NCI-H748 (cell line): ENCODE results near the gene LGR6.

ENCODE experiments used
- DNase-seq: peaks from one replicate; lab custom pipeline; 2025; ENCODE audit not compliant: unreplicated experiment; lab: John Stamatoyannopoulos, UW

Gene LGR6

GRCh38 chr1:202281316-202282024 is 87.9 kb downstream of the LGR6 start:
- no peak for DNase-seq

DNA sequence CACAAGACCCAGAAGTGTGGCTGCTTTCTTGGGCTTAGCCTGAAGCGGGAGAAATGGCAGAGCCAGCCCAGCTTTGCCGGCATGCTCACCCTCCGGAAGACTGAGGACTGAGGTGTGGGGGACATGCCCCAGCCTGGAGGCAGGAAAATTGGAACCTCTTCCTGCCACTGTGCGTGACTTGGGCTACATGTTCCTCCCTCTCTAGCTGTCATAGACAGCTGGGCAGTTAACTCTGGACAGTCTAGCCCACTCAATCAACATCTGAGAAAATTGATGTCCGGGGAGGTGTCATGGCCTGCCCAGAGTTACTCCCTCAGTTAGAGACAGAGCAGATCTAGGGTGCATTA is 88.4 kb downstream of the LGR6 start:
- DNase-seq: no peak

DNA sequence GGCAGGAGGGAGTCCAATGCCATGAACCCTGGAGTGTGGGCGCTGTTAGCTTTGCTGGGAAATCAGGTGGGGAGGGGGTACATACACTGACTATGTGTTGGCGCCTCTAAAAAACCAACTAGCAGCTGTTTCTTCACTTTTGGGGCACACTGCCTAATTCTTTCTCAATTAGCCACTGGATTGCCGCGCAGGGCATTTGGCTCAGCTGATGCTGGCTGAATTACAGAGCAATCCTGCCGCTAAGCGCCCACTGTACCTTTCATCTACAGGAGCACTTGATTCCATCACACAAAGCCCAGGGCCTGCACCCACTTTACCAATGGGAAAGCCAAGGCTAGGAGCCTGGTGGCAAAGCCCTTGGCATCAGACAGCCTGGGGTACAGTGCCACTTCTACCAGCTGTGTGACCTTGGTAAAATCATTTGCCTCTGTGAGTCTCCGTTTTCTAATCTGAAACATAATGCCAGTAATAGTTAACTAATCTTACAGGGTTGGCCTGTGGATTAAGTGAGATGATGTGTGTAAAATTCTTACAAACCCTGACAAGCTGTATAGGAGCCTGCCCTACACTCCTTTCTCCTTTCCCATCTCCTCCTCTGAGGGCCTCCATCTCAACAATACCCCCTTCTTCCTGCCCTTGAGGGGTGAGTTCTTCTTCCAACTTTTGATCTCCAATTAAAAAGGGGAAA is 89.1 kb downstream of the LGR6 start:
- DNase-seq: no peak

GRCh38 chr1:202283379-202283844 is 89.8 kb downstream of the LGR6 start:
- DNase-seq: peak; percentile 76

DNA sequence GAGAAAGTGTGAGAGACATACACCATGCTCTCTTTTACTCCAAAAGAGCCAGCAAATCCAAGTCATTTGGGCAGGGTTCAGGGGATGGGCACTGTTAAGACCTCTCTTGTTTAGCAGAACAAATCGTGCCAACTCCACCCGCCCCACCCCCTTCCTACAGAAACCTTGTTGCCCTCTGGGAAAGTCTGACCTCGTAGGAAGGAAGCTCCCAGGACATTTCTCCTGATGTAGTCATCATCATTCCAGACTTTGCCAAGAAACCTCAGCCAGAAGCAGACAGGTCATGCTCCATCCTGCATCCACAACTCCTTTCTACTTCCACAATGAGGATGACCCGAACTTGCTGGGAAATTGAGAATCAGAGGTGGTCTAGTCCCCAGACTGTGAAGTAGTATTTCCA is 90.4 kb downstream of the LGR6 start:
- DNase-seq: no peak

- DNase-seq: no peak
Observed at GRCh38 chr1:202285908-202286307, 92.3 kb downstream of the LGR6 start.

- no peak for DNase-seq
Observed at GRCh38 chr1:202286622-202287097, 93.1 kb downstream of the LGR6 start.

DNA sequence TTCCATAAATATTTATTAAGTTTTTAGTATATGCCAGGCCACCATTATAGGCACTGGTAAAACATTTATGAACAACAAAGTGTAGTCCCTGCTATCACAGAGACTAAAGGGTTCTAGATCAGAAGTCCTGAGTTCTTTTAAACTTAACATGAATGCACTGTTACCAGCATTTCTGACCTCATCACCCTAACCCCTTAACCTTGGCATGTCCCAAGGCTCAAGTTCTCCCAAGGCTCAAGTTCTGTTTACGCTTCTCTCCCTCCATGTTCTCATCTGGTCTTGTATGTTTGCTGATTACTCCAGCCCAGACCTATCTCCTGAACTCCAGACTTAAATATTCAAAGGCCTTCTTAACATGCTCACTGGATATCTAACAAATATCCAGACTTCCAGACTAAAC is 93.6 kb downstream of the LGR6 start:
- DNase-seq: no peak

DNA sequence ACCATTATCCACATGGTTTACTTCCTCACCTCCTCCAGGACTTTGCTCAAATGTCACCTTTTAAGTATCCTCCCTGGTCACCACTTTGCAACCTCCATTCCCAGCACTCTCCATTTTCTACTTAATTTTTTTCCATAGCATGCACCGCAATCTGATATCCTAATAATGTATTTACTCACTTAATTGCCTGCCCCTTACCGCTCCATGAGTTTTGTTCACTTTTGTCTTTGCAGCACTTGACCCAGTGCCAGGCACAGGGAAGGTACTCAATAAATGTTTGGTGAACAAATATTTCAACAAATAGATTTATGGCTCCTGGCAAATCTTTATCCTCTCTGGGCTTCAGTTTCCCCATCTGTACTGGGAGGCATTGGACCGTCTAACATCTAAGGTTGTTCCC is 94.6 kb downstream of the LGR6 start:
- peak; percentile 86 for DNase-seq

DNA sequence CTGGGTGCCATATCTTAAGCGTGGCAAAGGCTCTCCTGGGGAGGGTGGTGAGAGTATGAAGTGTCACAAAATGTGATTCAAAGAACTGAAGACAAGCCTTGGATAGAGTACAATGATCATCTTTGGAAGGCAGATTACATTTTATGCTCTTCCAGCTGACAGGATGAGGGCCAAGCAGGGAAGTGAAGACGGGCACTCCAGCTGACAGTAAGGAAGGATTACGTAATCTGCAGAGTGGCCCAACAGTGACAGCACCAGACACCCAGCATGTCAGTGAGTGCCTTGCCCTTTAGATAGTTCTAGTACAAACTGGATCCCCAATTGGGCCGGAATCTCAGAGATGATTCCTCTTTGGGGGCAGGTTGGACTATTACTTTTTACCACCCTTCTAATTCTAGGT is 95.4 kb downstream of the LGR6 start:
- DNase-seq: no peak

DNA sequence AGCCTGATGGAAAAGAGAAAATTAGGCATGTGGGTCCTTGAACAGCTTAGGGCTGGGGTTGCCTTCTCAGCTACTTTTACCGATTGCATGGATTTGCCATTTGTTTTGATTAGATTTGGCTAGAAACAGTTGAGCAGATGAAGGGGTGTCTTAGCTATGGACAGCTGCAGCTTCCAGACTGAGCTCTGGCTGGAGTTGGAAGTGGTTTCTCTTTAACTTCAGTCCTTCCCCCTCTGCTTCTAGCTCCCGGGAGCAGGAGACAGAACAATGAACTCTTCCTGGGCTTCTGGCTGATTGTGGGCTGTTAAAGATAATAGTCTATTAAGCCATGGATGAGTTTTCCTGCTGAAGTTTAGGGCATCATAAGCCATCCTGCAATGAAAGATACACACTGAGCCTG is 97.4 kb downstream of the LGR6 start:
- no peak for DNase-seq

DNA sequence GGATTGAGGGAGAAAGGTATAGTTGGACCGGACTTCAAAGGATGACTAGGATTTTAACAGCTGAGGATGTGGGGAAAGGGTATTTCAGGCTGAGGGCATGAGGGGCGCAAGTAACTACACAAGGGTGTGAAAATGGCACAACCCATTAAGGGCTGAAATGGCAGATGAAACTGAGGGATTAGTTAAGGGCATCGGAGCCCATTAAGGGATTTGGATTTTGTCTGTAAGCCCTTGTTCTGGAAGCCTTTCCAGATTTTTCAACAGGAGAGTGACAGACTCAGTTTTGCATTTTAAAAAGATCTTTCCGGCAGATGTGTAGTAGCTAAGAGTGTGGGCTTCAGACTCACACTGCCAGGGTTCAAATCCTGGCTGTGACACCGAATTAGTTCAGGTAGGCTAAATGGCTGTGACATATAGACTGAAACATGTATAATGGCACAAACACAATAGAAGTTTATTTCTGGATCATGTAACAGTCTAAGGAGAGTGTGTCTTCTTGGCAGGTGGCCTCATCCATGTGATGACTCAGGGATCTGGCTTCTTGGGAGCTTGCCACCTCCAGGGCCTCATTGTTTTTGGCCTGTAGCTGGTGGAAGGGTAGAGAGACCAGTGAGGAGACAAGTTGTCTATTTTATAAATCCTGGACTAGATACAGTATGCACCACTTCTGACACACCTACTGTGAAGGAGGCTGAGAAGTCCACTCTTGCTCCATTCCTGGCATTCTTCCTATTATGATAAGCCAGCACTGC is 98.5 kb downstream of the LGR6 start:
- DNase-seq: peak; percentile 7

DNA sequence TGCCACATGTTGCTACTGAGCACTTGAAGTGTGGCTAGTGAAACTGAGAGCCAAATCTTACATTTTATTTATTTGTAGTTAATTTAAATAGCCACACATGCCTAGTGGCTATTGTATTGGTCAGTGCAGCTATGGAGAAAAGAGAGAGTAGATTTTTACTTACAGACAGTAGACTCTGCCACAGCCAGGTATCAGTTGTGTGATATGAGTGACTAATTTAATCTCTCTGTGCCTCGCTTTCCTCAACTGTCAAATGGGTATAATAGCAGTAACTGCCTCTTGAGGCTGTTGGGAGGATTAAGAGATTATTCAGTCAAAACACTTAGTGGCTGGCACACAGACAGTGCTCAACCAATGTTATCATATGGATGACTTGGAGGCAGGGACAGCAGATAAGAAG is 99.2 kb downstream of the LGR6 start:
- DNase-seq: no peak

- no peak for DNase-seq
Observed at GRCh38 chr1:202293569-202293968, 100.0 kb downstream of the LGR6 start.

- no peak for DNase-seq
Observed at GRCh38 chr1:202302166-202302565, 108.6 kb downstream of the LGR6 start.

- no peak for DNase-seq
Observed at GRCh38 chr1:202304375-202304774, 110.8 kb downstream of the LGR6 start.

GRCh38 chr1:202305168-202305567 is 111.6 kb downstream of the LGR6 start:
- no peak for DNase-seq

GRCh38 chr1:202306535-202307345 is 113.1 kb downstream of the LGR6 start:
- no peak for DNase-seq

DNA sequence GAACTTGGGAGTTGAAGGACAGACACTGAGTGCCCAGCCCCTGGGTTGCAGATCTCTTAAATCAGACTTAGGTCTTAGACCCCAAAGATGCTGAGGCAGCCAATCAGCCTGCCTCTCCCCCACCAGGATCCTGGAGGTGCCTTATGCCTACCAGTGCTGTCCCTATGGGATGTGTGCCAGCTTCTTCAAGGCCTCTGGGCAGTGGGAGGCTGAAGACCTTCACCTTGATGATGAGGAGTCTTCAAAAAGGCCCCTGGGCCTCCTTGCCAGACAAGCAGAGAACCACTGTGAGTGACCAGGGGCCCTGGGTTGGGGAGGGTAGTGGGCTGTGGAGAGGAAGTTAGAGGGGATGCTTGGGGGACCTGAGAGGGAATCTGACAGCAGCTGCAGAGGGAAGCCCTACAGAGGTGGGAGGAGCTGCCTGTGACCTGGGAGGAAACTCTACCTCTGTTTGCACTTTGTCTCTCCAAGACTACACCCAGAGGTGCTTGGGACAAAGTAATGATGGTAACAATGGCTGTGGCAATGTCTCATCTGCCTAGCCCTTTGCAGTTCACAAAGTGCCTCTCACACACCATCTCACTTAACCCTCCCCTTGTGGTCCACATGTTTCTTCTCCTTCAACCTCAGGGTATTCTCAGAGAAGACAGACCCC is 116.6 kb downstream of the LGR6 start:
- DNase-seq: no peak

DNA sequence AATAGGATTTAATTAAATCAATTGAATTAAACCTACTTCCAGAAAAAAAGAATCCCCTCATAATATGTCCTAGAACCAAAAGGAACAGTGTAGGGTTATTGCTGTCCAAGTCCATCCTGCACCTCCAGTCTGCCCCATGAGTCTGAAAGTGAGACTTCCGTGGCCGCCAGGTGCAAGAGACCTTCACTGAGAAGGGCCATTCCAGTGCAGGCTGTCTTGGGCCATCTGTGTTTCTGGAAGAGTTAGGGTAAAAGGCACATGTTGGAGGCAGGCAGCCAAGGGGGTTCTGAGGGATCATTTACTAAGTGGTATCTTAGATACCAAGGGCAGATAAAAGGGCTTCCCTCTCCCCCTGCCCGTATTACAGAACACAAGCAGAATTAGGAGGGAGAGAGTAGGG is 117.1 kb downstream of the LGR6 start:
- DNase-seq: no peak
